NCI-H345 treated with DMSO at 0.1 percent for 48 hours (cell line): ENCODE results near the gene C16orf95.
"Not testable (repeated sequence)": the region's sequence is repeated elsewhere in the genome, so short reads cannot be mapped to it uniquely, and the experiment has no call there.

Source experiments
- DNase-seq: peaks from one replicate; lab custom pipeline; 2025; ENCODE audit not compliant: unreplicated experiment; lab: John Stamatoyannopoulos, UW

C16orf95 gene

GRCh38 chr16:87316923-87317749 lies at the start of gene C16orf95:
Gene C16orf95, minus strand, starts transcription at chr16:87317392. Its CDS starts 150 bp downstream, at chr16:87317242.
- DNase-seq = peak; percentile 75

- no peak for DNase-seq
Measured at GRCh38 chr16:87366930-87367329, 49.7 kb upstream of the C16orf95 start.

- no peak for DNase-seq
Measured at GRCh38 chr16:87366288-87366687, 49.1 kb upstream of the C16orf95 start.

- no peak for DNase-seq
Measured at GRCh38 chr16:87365021-87365713, 48.0 kb upstream of the C16orf95 start.

- DNase-seq = no peak
Measured at GRCh38 chr16:87363771-87364455, 46.7 kb upstream of the C16orf95 start.

GRCh38 chr16:87362828-87363559 lies 45.8 kb upstream of the C16orf95 start:
- DNase-seq = not testable (repeated sequence)

GRCh38 chr16:87361916-87362619 lies 44.9 kb upstream of the C16orf95 start:
- DNase-seq = no peak

- DNase-seq = no peak
Measured at GRCh38 chr16:87360862-87361610, 43.8 kb upstream of the C16orf95 start.

GRCh38 chr16:87359121-87359520 lies 41.9 kb upstream of the C16orf95 start:
- DNase-seq = no peak

GRCh38 chr16:87358696-87359095 lies 41.5 kb upstream of the C16orf95 start:
- no peak for DNase-seq

- no peak for DNase-seq
Measured at GRCh38 chr16:87358250-87358649, 41.1 kb upstream of the C16orf95 start.

GRCh38 chr16:87356491-87356853 lies 39.3 kb upstream of the C16orf95 start:
- DNase-seq = no peak

- DNase-seq = no peak
Measured at GRCh38 chr16:87353613-87354012, 36.4 kb upstream of the C16orf95 start.

GRCh38 chr16:87352818-87353217 lies 35.6 kb upstream of the C16orf95 start:
- no peak for DNase-seq

- DNase-seq = no peak
Measured at GRCh38 chr16:87351320-87351698, 34.1 kb upstream of the C16orf95 start.

- DNase-seq = no peak
Measured at GRCh38 chr16:87350681-87351319, 33.6 kb upstream of the C16orf95 start.

- DNase-seq = no peak
Measured at GRCh38 chr16:87350031-87350430, 32.8 kb upstream of the C16orf95 start.

- DNase-seq = no peak
Measured at GRCh38 chr16:87348616-87349157, 31.5 kb upstream of the C16orf95 start.
